NB4 (cell line): ENCODE data around the gene DLEC1.

Experiments
- DNase-seq: peaks from one replicate; pipeline ENCODE4 v3.0.0; 2010; ENCODE audit warnings: low read depth
- H3K4me3 ChIP-seq: one replicate; pipeline ENCODE4 v1.5.1; 2011; ENCODE audit warnings: mild to moderate bottlenecking, low read depth, low read length, moderate library complexity
- CTCF ChIP-seq: IDR thresholded peaks from one replicate; pipeline ENCODE4 v1.5.1; 2012; ENCODE audit warnings: low read depth, low read length
- MYC ChIP-seq: IDR thresholded peaks from 2 replicates; pipeline ENCODE4 v1.6.1; 2011; ENCODE audit warnings: low read depth, low read length
- POLR2A ChIP-seq: IDR thresholded peaks from 2 replicates; pipeline ENCODE4 v1.6.1; 2011; ENCODE audit warnings: mild to moderate bottlenecking; ENCODE audit not compliant: insufficient read length; ENCODE audit errors: extremely low read depth
- TF ChIP-seq, protein P1 (sequence below): IDR thresholded peaks from 2 replicates; pipeline ENCODE4 v1.6.1; 2011; ENCODE audit warnings: low read depth, low read length

Gene DLEC1

GRCh38 chr3:38126121-38126892 is 87.3 kb downstream of the DLEC1 start:
- H3K4me3 ChIP-seq: no peak overlapping the region
- TF ChIP-seq, protein P1, sequence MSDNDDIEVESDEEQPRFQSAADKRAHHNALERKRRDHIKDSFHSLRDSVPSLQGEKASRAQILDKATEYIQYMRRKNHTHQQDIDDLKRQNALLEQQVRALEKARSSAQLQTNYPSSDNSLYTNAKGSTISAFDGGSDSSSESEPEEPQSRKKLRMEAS: no peak
- TF ChIP-seq CTCF: no peak
- TF ChIP-seq POLR2A: no peak
- no peak for TF ChIP-seq MYC
- DNase-seq: no peak

DNA sequence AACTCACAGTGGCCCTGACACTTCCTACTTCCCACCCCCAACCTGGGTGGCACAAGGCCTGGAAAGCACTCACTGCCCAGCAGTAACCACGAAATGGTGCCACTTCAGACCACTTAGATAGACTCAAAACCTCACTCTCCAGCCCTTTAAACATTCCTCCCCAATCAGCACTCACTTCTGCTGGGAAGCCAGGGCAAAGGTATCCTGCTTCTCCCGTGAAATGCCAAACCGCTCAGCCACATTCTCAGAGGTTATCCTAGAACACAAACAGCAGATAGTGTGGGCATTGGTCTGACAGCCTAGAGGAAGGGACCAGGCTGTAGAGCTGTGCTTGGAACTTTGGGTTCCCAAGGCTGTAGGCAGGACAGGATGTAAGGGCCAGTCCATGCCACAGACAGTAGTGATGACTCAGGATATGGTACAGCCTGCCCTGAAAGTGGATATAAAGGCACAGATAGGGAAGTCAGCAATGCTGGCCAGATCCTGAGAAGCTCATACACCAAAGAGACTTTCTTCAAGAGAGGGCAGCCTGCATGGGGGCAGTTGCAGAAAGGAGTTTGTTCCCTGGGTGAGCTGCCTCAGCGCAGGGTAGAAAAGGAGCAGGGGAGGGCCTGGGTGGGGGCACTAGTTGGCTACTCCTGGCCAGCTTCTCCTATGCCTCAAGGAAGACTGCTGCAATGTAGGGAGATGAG is 88.7 kb downstream of the DLEC1 start:
- DNase-seq: no peak
- TF ChIP-seq POLR2A (no peak), CTCF (no peak), MYC (no peak)
- TF ChIP-seq, protein P1: no peak
- no peak overlapping the region for H3K4me3 ChIP-seq

- no peak overlapping the region for H3K4me3 ChIP-seq
- TF ChIP-seq POLR2A (no peak), MYC (no peak), CTCF (no peak)
- TF ChIP-seq, protein P1: no peak
- no peak for DNase-seq
These were observed 89.3 kb downstream of the DLEC1 start for GRCh38 chr3:38128303-38128655.

DNA sequence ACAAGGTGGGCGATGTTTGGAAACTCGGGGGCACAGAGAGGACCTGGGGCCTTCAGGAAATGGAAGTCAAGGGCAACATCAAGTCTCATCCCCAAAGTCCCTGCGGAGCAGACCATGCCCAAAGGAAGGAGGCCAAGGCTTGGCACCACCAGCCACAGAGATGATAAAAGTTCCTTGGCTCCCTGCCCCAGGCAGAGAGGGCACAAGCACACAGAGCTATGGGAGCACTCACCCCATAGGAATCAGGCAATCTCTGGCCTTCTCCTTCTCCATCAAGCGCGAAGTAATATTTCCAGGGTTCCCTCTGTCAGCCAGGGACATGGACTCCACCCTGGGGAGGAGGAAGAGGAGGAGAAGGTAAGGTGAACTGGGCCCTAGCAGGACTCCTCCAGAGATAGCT is 90.0 kb downstream of the DLEC1 start:
- no peak for DNase-seq
- H3K4me3 ChIP-seq: no peak overlapping the region
- TF ChIP-seq, protein P1: no peak
- TF ChIP-seq CTCF: no peak
- no peak for TF ChIP-seq MYC
- no peak for TF ChIP-seq POLR2A

GRCh38 chr3:38130631-38131065 is 91.6 kb downstream of the DLEC1 start:
- TF ChIP-seq POLR2A: no peak
- no peak for TF ChIP-seq CTCF
- no peak overlapping the region for H3K4me3 ChIP-seq
- no peak for DNase-seq
